Measurements from ENCODE around the gene MAML3. TPM values are rescaled to one million over a fixed set of nuclear protein-coding genes. Genes with fewer than 3 reads are reported as not detected.

The MAML3 gene
- total and polyA plus RNA-seq, 12 donors, result 1.1 to 4.6 (median 2.6) TPM

GRCh38 chr4:140131675-140132229 is 22.2 kb downstream of the MAML3 start:
- no peak for TF ChIP-seq CTCF (IDR thresholded peaks at IDR 0.05)
- no peak overlapping the region for H3K4me3 ChIP-seq
- 94 to 96% methylated on average over 5 of the region's 5 CpGs for WGBS, 2 donors
- no peaks in the 10 kb centered on the region for H3K9me3 ChIP-seq
- ATAC-seq, result no peak
- H3K36me3 ChIP-seq, result no peaks in the 10 kb centered on the region
- no peaks in the 10 kb centered on the region for H3K27me3 ChIP-seq
- intact Hi-C loops (cut with DNase I), result no loop called here
- H3K27ac ChIP-seq, result no peak overlapping the region
- no peak for DNase-seq
- peaks cover 0 to 34% (median 17%) of the 10 kb centered on the region in 9 donors for H3K4me1 ChIP-seq

DNA sequence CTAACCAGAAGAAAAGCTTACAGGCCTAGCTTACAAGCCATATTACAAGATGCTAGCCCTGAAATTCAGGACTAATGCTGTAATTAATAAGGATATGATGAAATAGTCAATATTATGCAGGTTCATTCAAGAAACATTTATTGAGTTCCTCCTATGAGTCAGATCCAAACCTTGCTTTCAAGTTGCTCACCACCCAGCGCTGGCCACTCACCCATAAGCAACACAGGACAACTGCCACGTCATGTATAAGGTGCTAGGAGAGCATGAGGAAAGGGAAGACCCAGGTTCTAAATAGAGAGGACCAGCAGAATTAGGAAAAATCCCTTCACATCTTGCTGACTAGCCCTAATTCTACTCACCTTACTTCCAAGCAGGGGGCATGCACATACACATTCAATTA is 23.3 kb downstream of the MAML3 start:
- Histone ChIP-seq H3K9me3 (no peaks in the 10 kb centered on the region), H3K4me3 (no peak overlapping the region), H3K4me1 (peaks cover 0 to 34% (median 11%) of the 10 kb centered on the region in 9 donors), H3K27ac (no peak overlapping the region), H3K36me3 (no peaks in the 10 kb centered on the region), H3K27me3 (no peaks in the 10 kb centered on the region)
- no peak for ATAC-seq
- 92 to 93% methylated on average over 2 of the region's 2 CpGs for WGBS, 2 donors
- intact Hi-C loops (cut with DNase I), result no loop called here
- TF ChIP-seq CTCF (IDR thresholded peaks at IDR 0.05), result no peak
- no peak for DNase-seq

DNA sequence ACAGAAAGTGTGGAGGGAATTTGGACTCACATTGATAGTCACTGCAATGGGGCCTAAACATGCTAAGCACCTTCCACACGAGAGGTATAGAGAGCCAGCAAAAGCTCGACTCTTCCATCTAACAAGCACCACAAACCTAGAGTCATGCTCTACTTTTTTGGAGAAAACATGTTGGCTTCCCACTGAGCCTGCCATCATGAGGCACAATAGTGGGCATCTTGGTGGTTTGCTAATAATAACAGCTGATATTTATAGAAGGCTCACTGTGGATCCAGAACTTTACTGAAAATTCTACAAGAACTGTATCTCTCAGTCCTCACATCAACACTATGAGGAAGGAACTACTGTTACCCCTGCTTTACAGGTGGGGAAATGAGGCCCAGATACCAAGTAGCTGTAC is 26.6 kb downstream of the MAML3 start:
- Histone ChIP-seq H3K27me3 (no peaks in the 10 kb centered on the region), H3K9me3 (no peaks in the 10 kb centered on the region), H3K4me1 (peaks cover 0 to 18% (median 0%) of the 10 kb centered on the region in 9 donors), H3K36me3 (no peaks in the 10 kb centered on the region), H3K4me3 (no peak overlapping the region), H3K27ac (no peak overlapping the region)
- DNase-seq, result no peak
- WGBS, 2 donors, result 96 to 97% methylated on average over 2 of the region's 2 CpGs
- intact Hi-C loops (cut with DNase I), result no loop called here
- no peak for TF ChIP-seq CTCF (IDR thresholded peaks at IDR 0.05)
- ATAC-seq, result no peak

GRCh38 chr4:140126261-140126660 is 27.7 kb downstream of the MAML3 start:
- Histone ChIP-seq H3K4me3 (no peak overlapping the region), H3K9me3 (no peaks in the 10 kb centered on the region), H3K27me3 (no peaks in the 10 kb centered on the region), H3K36me3 (no peaks in the 10 kb centered on the region), H3K27ac (no peak overlapping the region), H3K4me1 (peaks cover 0 to 18% (median 0%) of the 10 kb centered on the region in 9 donors)
- ATAC-seq (no peak), DNase-seq (no peak)
- TF ChIP-seq CTCF (IDR thresholded peaks at IDR 0.05), result no peak
- 69 to 73% methylated on average over 6 of the region's 6 CpGs for WGBS, 2 donors
- intact Hi-C loops (cut with DNase I), result no loop called here

Data from heart right ventricle (tissue), 16 donors.